Upper lobe of left lung (tissue), 4 donors: ENCODE data around the gene ZCCHC3.

ENCODE experiments used
- EP300 ChIP-seq, 4 donors: sonication (generic); formaldehyde crosslinking; IDR thresholded peaks; one replicate each; pipeline ENCODE4 v1.5.1; 2017; ENCODE audit warnings: antibody characterized with exemption in 4 of 4, control low read depth in 2 of 4
- POLR2A ChIP-seq, 4 donors: fragments of 450-650 bp; IDR thresholded peaks; one replicate each; pipeline ENCODE4 v1.5.1; 2016 to 2017; ENCODE audit warnings: antibody characterized with exemption in 4 of 4, mild to moderate bottlenecking in 2 of 4
- POLR2AphosphoS5 ChIP-seq, 2 donors: sonication (generic); formaldehyde crosslinking; IDR thresholded peaks; one replicate each; pipeline ENCODE4 v1.5.1; 2017; ENCODE audit warnings: antibody characterized with exemption in 2 of 2
- TF ChIP-seq, protein P1 (sequence below), 6 experiments: fragments of 450-650 bp in 4 of 6; fragments of 200-600 bp in 2 of 6; sonication (generic) in 2 of 6; IDR thresholded peaks; one replicate each; pipeline ENCODE4 v1.5.1; 2016 to 2019; ENCODE audit warnings: antibody characterized with exemption in 6 of 6

DNA sequence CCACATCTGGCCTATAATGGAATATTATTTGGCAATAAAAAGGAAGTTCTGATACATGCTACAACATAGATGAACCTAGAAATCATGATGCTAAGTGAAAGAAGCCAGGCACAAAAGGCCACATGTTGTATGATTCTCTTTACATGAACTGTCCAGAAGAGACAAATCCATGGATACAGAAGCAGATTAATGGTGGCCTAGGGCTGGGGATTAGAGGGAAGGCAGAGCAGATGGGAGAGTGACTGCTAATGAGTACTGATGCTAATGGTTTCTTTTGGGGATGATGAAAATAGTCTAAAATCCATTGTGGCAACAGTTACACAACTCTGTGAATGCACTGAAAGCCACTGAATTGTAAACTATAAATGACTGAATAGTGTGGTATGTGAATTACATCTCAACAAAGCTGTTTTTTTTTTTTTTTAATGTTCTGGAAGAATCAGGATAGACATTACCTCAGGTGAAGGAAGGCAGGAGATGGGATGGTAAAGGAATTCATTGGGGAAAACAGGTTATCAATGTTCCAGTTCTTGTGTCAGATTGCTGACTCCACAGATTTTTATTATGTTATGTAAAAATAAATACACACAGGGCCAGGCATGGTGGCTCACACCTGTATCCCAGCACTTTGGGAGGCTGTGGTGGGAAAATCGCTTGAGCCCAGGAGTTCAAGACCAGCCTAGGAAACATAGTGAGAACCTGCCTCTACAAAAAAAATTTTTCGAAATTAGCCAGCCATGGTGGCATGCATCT lies 19.1 kb downstream of the ZCCHC3 start:
- no peak for TF ChIP-seq POLR2AphosphoS5 (IDR thresholded peaks at IDR 0.05)
- TF ChIP-seq, protein P1, sequence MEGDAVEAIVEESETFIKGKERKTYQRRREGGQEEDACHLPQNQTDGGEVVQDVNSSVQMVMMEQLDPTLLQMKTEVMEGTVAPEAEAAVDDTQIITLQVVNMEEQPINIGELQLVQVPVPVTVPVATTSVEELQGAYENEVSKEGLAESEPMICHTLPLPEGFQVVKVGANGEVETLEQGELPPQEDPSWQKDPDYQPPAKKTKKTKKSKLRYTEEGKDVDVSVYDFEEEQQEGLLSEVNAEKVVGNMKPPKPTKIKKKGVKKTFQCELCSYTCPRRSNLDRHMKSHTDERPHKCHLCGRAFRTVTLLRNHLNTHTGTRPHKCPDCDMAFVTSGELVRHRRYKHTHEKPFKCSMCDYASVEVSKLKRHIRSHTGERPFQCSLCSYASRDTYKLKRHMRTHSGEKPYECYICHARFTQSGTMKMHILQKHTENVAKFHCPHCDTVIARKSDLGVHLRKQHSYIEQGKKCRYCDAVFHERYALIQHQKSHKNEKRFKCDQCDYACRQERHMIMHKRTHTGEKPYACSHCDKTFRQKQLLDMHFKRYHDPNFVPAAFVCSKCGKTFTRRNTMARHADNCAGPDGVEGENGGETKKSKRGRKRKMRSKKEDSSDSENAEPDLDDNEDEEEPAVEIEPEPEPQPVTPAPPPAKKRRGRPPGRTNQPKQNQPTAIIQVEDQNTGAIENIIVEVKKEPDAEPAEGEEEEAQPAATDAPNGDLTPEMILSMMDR (IDR thresholded peaks at IDR 0.05): no peak
- no peak for TF ChIP-seq EP300 (IDR thresholded peaks at IDR 0.05)
- no peak for TF ChIP-seq POLR2A (IDR thresholded peaks at IDR 0.05)
